K562 (cell line): ENCODE results near the gene NUDT14.

ENCODE experiments used
- ARID1B ChIP-seq: fragments of 450-650 bp; IDR thresholded peaks from 2 replicates; pipeline ENCODE4 v1.6.1; 2016; ENCODE audit warnings: antibody characterized with exemption, mild to moderate bottlenecking, inconsistent platforms
- BRF2 ChIP-seq: IDR thresholded peaks from 3 replicates; pipeline ENCODE4 v1.6.1; 2011; ENCODE audit warnings: borderline replicate concordance, mild to moderate bottlenecking; ENCODE audit not compliant: insufficient read length, insufficient read depth
- GABPA ChIP-seq: fragments of 200-800 bp; sonication (Bioruptor generic); conservative IDR thresholded peaks from 2 replicates; pipeline ENCODE4 v1.6.1; 2016; ENCODE audit warnings: low read depth, missing genetic modification characterization, missing compliant biosample characterization
- HOXB6 ChIP-seq: fragments of 250-450 bp; sonication (Bioruptor Pico); IDR thresholded peaks from 2 replicates; pipeline ENCODE4 v1.5.1; 2022; ENCODE audit warnings: mild to moderate bottlenecking, borderline replicate concordance
- NONO ChIP-seq, 2 experiments: fragments of 200-400 bp in 1 of 2; fragments of 450-650 bp in 1 of 2; formaldehyde crosslinking in 1 of 2; IDR thresholded peaks; 2 replicates each; pipeline ENCODE4 v1.6.1; 2017; ENCODE audit warnings: low read depth in 2 of 2, mild to moderate bottlenecking in 2 of 2, moderate library complexity in 2 of 2, low read length in 1 of 2
- NRF1 ChIP-seq, 2 experiments: fragments of 450-650 bp; IDR thresholded peaks in 1 of 2; conservative IDR thresholded peaks in 1 of 2; 2 replicates each; pipeline ENCODE4 v1.6.1; 2014; ENCODE audit warnings: mild to moderate bottlenecking in 2 of 2
- POLR2A ChIP-seq: fragments of 450-650 bp; conservative IDR thresholded peaks from 2 replicates; pipeline ENCODE4 v1.6.1; 2016
- SMAD1 ChIP-seq: fragments of 150-350 bp; IDR thresholded peaks from 2 replicates; pipeline ENCODE4 v1.6.1; 2014; ENCODE audit warnings: low read length, low read depth; ENCODE audit not compliant: partially characterized antibody
- SP1 ChIP-seq: sonication (generic); formaldehyde crosslinking; IDR thresholded peaks from 2 replicates; pipeline ENCODE4 v1.8.1; 2022; ENCODE audit warnings: mild to moderate bottlenecking, missing genetic modification reagents
- STAT6 ChIP-seq: sonication (generic); formaldehyde crosslinking; IDR thresholded peaks from 2 replicates; pipeline ENCODE4 v1.8.1; 2023; ENCODE audit warnings: mild to moderate bottlenecking, missing genetic modification reagents
- ZNF174 ChIP-seq: fragments of 250-450 bp; sonication (Bioruptor Pico); IDR thresholded peaks from 2 replicates; pipeline ENCODE4 v1.4.0; 2020; ENCODE audit warnings: mild to moderate bottlenecking
- ZNF263 ChIP-seq: sonication (generic); formaldehyde crosslinking; IDR thresholded peaks from 2 replicates; pipeline ENCODE4 v1.8.0; 2022; ENCODE audit warnings: mild to moderate bottlenecking, missing genetic modification reagents, borderline replicate concordance
- ZNF644 ChIP-seq: fragments of 200-800 bp; sonication (Bioruptor generic); IDR thresholded peaks from 2 replicates; pipeline ENCODE4 v1.6.1; 2016; ENCODE audit warnings: low read depth, missing genetic modification characterization, missing compliant biosample characterization
- TF ChIP-seq, protein P1 (sequence below), 2 experiments: fragments of 450-650 bp in 1 of 2; sonication (generic) in 1 of 2; formaldehyde crosslinking; conservative IDR thresholded peaks; 2 replicates each; pipeline versions ENCODE4 v1.4.0 to v1.8.1; 2020 to 2022; ENCODE audit warnings: mild to moderate bottlenecking in 1 of 2, missing genetic modification reagents in 1 of 2

GRCh38 chr14:105147671-105148603 lies 33.2 kb downstream of the NUDT14 start:
- TF ChIP-seq, protein P1, sequence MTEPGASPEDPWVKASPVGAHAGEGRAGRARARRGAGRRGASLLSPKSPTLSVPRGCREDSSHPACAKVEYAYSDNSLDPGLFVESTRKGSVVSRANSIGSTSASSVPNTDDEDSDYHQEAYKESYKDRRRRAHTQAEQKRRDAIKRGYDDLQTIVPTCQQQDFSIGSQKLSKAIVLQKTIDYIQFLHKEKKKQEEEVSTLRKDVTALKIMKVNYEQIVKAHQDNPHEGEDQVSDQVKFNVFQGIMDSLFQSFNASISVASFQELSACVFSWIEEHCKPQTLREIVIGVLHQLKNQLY (CRISPR knock-in tag; conservative IDR thresholded peaks at IDR 0.05), result no peak
- TF ChIP-seq GABPA (no peak), SMAD1 (no peak), POLR2A (no peak), ZNF263 (CRISPR knock-in tag) (no peak), SP1 (CRISPR knock-in tag) (no peak), STAT6 (CRISPR knock-in tag) (no peak), BRF2 (no peak), ZNF644 (tag) (no peak), HOXB6 (CRISPR knock-in tag) (no peak), NONO (IDR thresholded peaks at IDR 0.05; ENCODE audit: low read depth in 2 of 2, low read length in 1 of 2) (no peak), ARID1B (no peak), NRF1 (conservative IDR thresholded peaks at IDR 0.05 in 1 of 2, IDR thresholded peaks at IDR 0.05 in 1 of 2) (no peak), ZNF174 (CRISPR knock-in tag) (no peak)
